ENCODE measurements around the gene THNSL1. TPM values are rescaled to one million over a fixed set of nuclear protein-coding genes. Genes with fewer than 3 reads are reported as not detected.
A peak's percentile ranks its signal among the peaks of the same experiment; 100 is the strongest.
"Not testable (repeated sequence)": the region's sequence is repeated elsewhere in the genome, so short reads cannot be mapped to it uniquely, and the experiment has no call there.

Gene THNSL1
- total and polyA plus RNA-seq, 9 of the 15 experiments (the other 6 are each of a cell fraction or from before 2014, with no cell fraction given): 4.5 to 8.6 (median 6.3) TPM

DNA sequence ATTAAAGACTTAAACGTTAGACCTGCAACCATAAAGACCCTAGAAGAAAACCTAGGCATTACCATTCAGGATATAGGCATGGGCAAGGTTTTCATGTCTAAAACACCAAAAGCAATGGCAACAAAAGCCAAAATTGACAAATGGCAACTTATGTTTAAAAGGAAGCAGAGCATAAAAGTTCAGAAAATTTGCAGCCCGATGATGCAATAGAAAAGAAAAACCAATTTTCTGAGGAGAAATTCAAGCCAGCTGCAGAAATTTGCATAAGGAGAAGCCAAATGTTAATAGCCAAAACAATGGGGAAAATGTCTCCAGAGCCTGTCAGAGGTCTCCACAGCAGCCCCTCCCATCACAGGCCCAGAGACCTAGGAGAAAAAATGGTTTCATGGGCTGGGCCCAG lies 4.8 kb upstream of the THNSL1 start:
- POLR2A ChIA-PET; H3K27me3 ChIP-seq (ENCODE audit: control insufficient read depth in 2 of 2, insufficient read depth in 2 of 2, low read length in 2 of 2); H3K4me1 ChIP-seq (replicated peaks in 1 of 2; ENCODE audit: control insufficient read depth in 2 of 2, insufficient read depth in 2 of 2, low read length in 2 of 2); H3K9ac ChIP-seq (ENCODE audit: insufficient read depth in 1 of 2, low read depth in 2 of 2, low read length in 2 of 2); H3K4me3 ChIP-seq; H3K27ac ChIP-seq (ENCODE audit: extremely low read depth, low read depth, low read length); H3K9me1 ChIP-seq (ENCODE audit: control insufficient read depth, insufficient read depth, low read length); H3K79me2 ChIP-seq (ENCODE audit: control insufficient read depth, insufficient read depth, low read length); CTCF ChIA-PET (ENCODE audit: low intra/inter-chr PET ratio); H4K20me1 ChIP-seq (replicated peaks; ENCODE audit: control insufficient read depth, insufficient read depth, low read length); in situ Hi-C loops (cut with MboI); H3K9me3 ChIP-seq (replicated peaks; ENCODE audit: control insufficient read depth, insufficient read depth, low read depth, low read length); DNase-seq (ENCODE audit: extremely low read depth in 1 of 4, low spot score in 3 of 4); BruUV-seq (replicated peaks); H3K4me2 ChIP-seq (ENCODE audit: insufficient read depth, low read length); H2AFZ ChIP-seq (ENCODE audit: low read depth, low read length); FAIRE-seq; ATAC-seq; H3K36me3 ChIP-seq (ENCODE audit: control insufficient read depth, insufficient read depth, low read length); TF ChIP-seq CEBPG (CRISPR knock-in tag; IDR thresholded peaks at IDR 0.05): not testable (repeated sequence)
- intact Hi-C loops (cut with micrococcal nuclease): loop anchor here (10.0 kb wide), 1 partner anchor 287 kb away; the partner anchor contains the start of gene ARHGAP21
- 17% methylated on average over 2 of the region's 2 CpGs for WGBS (ENCODE audit: insufficient coverage, low coverage, missing lambda C conversion rate)
- TF ChIP-seq CEBPG (tag; conservative IDR thresholded peaks at IDR 0.05 in 1 of 2, IDR thresholded peaks at IDR 0.05 in 1 of 2): peak; percentile 14 to 67; a peak in 2 of 4 replicates
- 0 out of 2 replicates have a peak, but pooled peaks have one; percentile 40 for TF ChIP-seq CEBPB (tag; IDR thresholded peaks at IDR 0.05)
- TF ChIP-seq, protein P1, sequence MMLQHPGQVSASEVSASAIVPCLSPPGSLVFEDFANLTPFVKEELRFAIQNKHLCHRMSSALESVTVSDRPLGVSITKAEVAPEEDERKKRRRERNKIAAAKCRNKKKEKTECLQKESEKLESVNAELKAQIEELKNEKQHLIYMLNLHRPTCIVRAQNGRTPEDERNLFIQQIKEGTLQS (IDR thresholded peaks at IDR 0.05): peak; percentile 67
- TF ChIP-seq, protein P1 (CRISPR knock-in tag; conservative IDR thresholded peaks at IDR 0.05): not testable (repeated sequence)

DNA sequence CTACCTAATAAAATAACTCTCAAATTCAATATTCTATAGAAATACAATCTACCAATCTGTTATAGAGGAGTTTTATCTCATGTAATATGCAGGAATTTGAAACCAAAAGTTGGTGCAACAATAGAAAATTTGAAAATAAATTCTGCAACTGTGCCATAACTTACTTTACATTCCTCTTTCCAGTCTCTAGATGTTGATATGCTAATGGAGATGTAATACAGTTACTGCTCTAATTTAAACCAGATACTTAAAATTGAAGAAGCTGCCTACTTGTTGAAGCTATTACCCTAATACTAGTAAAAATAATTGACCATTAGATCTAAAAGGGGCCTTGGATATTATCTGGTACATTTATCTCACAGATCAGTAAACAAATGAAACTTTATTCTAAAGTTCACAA lies 1.8 kb upstream of the THNSL1 start:
- Histone ChIP-seq H3K9me1 (ENCODE audit: control insufficient read depth, insufficient read depth, low read length) (no peaks in the 10 kb centered on the region), H3K79me2 (ENCODE audit: control insufficient read depth, insufficient read depth, low read length) (peaks cover 14% of the 10 kb centered on the region), H3K4me1 (replicated peaks in 1 of 2; ENCODE audit: control insufficient read depth in 2 of 2, insufficient read depth in 2 of 2, low read length in 2 of 2) (peaks cover 7 to 9% of the 10 kb centered on the region in 2 experiments), H3K4me3 (no peak overlapping the region), H3K9me3 (replicated peaks; ENCODE audit: control insufficient read depth, insufficient read depth, low read depth, low read length) (no peaks in the 10 kb centered on the region), H2AFZ (ENCODE audit: low read depth, low read length) (no peak overlapping the region), H3K27me3 (ENCODE audit: control insufficient read depth in 2 of 2, insufficient read depth in 2 of 2, low read length in 2 of 2) (no peaks in the 10 kb centered on the region), H3K27ac (ENCODE audit: extremely low read depth, low read depth, low read length) (no peak overlapping the region), H4K20me1 (replicated peaks; ENCODE audit: control insufficient read depth, insufficient read depth, low read length) (no peaks in the 10 kb centered on the region), H3K4me2 (ENCODE audit: insufficient read depth, low read length) (no peak overlapping the region), H3K36me3 (ENCODE audit: control insufficient read depth, insufficient read depth, low read length) (no peaks in the 10 kb centered on the region; the same call in 2 of the 3 replicates), H3K9ac (ENCODE audit: insufficient read depth in 1 of 2, low read depth in 2 of 2, low read length in 2 of 2) (no peak overlapping the region)
- POLR2A ChIA-PET: no interaction called here
- DNase-seq (ENCODE audit: extremely low read depth in 1 of 4, low spot score in 3 of 4) (no peak), FAIRE-seq (no peak), ATAC-seq (no peak)
- intact Hi-C loops (cut with micrococcal nuclease) (loop anchor here (10.0 kb wide), 1 partner anchor 290 kb away; the partner anchor contains the start of gene ARHGAP21), in situ Hi-C loops (cut with MboI) (no loop called here)
- CTCF ChIA-PET (ENCODE audit: low intra/inter-chr PET ratio): no interaction called here
- BruUV-seq (replicated peaks): no TSS peak
- TF ChIP-seq POLR2B (IDR thresholded peaks at IDR 0.05; ENCODE audit: low read depth, partially characterized antibody) (no peak), ZFX (CRISPR knock-in tag; IDR thresholded peaks at IDR 0.05) (no peak), BDP1 (IDR thresholded peaks at IDR 0.05; ENCODE audit: insufficient read depth, insufficient read length) (no peak)
- TF ChIP-seq, protein P2, sequence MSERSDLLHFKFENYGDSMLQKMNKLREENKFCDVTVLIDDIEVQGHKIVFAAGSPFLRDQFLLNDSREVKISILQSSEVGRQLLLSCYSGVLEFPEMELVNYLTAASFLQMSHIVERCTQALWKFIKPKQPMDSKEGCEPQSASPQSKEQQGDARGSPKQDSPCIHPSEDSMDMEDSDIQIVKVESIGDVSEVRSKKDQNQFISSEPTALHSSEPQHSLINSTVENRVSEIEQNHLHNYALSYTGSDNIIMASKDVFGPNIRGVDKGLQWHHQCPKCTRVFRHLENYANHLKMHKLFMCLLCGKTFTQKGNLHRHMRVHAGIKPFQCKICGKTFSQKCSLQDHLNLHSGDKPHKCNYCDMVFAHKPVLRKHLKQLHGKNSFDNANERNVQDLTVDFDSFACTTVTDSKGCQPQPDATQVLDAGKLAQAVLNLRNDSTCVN (CRISPR knock-in tag; IDR thresholded peaks at IDR 0.05): no peak
